WI38 (cell line): ENCODE results near the gene ZMAT3.
"Not testable (repeated sequence)": the region's sequence is repeated elsewhere in the genome, so short reads cannot be mapped to it uniquely, and the experiment has no call there.

Experiments
- H3K4me3 ChIP-seq: 2 replicates; pipeline ENCODE4 v1.5.1; 2011; ENCODE audit warnings: low read depth, mild to moderate bottlenecking, control low read depth, low read length
- TF ChIP-seq, protein P1 (sequence below): IDR thresholded peaks from 2 replicates; pipeline ENCODE4 v1.5.1; 2012; ENCODE audit warnings: low read depth, mild to moderate bottlenecking, control low read depth, low read length

ZMAT3 gene

DNA sequence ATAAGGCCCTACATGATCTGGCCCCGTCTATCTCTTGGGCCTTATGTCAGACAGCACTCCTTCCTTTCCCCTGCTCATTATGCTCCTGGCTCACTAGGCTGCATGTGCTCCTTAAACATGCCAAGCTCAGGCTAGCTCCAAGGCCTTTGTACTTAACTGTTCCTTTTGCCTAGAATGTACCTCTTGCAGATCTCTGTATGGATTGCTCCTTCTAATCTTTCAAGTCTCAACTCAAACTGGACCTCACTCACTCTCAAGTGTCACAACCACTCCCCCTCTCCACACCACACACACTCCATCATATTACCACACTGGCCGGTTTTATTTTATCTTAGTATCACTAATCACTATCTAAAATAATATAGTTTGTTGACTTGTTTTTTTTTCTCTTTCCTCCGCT is 36.4 kb downstream of the ZMAT3 start:
- no peak overlapping the region for H3K4me3 ChIP-seq
- TF ChIP-seq, protein P1, sequence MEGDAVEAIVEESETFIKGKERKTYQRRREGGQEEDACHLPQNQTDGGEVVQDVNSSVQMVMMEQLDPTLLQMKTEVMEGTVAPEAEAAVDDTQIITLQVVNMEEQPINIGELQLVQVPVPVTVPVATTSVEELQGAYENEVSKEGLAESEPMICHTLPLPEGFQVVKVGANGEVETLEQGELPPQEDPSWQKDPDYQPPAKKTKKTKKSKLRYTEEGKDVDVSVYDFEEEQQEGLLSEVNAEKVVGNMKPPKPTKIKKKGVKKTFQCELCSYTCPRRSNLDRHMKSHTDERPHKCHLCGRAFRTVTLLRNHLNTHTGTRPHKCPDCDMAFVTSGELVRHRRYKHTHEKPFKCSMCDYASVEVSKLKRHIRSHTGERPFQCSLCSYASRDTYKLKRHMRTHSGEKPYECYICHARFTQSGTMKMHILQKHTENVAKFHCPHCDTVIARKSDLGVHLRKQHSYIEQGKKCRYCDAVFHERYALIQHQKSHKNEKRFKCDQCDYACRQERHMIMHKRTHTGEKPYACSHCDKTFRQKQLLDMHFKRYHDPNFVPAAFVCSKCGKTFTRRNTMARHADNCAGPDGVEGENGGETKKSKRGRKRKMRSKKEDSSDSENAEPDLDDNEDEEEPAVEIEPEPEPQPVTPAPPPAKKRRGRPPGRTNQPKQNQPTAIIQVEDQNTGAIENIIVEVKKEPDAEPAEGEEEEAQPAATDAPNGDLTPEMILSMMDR: no peak

DNA sequence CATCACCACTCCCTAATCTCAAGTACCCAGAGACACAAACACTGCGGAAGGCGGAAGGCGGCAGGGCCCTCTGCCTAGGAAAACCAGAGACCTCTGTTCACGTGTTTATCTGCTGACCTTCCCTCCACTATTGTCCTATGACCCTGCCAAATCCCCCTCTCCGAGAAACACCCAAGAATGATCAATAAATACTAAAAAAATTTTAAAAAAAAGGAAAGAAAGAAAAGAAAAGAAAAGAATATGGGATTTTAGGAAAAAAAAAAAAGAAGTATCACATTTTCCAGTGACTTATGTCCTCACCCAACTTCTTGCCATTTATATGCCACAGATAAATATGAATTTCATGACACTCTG is 38.3 kb downstream of the ZMAT3 start:
- H3K4me3 ChIP-seq: not testable (repeated sequence)

DNA sequence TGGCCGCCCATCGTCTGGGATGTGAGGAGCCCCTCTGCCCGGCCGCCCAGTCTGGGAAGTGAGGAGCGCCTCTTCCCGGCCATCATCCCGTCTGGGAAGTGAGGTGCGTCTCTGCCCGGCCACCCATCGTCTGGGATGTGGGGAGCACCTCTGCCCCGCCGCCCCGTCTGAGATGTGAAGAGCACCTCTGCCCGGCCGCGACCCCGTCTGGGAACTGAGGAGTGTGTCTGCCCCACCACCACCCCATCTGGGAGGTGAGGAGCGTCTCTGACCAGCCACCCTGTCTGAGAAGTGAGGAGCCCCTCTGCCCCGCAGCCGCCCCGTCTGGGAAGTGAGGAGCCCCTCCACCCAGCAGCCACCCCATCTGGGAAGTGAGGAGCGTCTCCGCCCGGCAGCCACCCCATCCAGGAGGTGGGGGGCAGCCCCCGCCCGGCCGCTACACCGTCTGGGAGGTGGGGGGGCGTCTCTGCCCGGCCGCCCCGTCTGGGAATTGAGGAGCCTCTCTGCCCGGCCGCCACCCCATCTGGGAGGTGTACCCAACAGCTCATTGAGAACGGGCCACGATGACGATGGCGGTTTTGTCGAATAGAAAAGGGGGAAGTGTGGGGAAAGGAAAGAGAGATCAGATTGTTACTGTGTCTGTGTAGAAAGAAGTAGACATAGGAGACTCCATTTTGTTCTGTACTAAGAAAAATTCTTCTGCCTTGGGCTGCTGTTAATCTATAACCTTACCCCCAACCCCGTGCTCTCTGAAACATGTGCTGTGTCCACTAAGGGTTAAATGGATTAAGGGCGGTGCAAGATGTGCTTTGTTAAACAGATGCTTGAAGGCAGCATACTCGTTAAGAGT is 38.9 kb downstream of the ZMAT3 start:
- not testable (repeated sequence) for H3K4me3 ChIP-seq

DNA sequence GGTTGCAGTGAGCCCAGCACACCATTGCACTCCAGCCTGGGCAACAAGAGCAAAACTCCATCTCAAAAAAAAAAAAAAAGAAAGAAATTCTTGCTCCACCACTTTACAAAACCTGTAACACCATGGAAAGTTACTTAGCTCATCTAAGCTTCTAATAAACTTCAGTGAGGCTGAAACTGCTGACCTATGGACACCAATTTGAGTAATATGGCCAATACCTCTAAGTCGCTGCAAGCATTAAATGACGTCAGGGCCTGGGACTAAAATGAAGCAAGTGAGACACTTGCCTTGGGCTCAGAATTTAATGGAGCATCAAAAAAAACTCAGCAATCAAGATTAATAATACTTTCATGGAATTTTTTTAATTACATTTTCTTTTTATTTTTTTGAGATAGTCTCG is 42.5 kb downstream of the ZMAT3 start:
- TF ChIP-seq, protein P1: no peak
- H3K4me3 ChIP-seq: no peak overlapping the region

DNA sequence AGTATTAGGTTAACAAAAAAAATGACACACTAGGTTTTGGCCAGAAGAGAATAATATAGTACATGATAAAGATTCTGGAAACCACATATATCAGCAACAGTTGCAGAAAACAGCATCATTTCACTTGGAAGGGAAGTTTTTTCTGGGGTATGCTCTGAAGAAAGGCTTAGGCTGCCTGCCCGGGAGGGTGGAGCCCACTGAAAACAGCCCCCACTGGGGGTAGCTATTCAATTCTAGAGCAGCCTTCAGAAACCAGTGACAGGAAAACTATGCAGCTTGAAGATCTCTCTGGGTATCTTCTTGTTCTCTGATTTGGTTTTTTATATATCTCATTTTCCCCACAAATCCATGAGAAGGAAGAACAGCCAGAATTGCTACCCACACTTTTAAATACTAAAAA is 43.2 kb downstream of the ZMAT3 start:
- TF ChIP-seq, protein P1: no peak
- H3K4me3 ChIP-seq: no peak overlapping the region

DNA sequence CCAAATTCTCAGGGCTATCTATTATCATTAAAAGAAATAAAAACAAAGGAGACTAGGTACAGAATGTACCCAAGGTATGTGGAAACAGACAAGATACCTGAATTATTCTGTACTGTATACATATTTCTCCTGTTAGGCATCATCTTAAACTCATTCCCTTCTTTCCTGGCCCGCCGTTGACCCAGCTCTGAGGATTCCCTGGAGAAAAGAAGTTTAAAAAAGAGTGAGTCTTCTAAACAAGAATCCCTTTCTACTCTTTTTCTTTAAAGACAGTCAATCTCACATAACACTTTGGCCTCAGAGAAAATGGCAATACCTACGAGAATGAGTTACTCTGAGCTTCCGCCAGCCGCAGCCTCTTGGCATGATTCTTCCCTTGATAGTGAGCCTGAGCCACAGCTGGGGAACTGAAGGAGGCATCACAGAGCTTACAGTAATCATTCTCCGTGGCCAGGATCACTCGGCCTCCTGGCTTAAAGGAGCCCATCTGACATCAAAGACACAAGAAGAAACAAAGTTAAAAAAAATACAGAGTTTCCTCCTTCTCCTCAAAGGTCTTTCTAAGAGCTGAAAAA is 44.2 kb downstream of the ZMAT3 start:
- no peak overlapping the region for H3K4me3 ChIP-seq
- TF ChIP-seq, protein P1: no peak

DNA sequence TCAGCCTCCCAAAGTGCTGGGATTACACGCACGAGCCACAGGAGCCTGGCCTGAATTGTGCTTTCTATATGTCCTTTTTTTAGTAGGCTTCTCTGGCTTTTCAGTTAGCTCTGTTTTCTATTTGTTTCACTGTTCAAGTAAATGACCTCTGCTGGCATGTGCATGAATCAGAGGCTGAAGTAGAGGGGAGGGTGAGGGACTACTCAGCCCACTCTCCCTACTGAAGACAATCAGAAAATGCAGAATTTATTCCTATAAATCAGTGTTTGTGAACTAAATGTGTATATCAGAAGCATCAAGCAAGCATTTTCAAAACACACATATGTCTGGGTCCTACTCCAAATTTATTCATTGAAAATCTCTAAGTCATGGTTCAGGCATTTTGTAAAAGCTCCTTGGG is 45.0 kb downstream of the ZMAT3 start:
- no peak overlapping the region for H3K4me3 ChIP-seq
- TF ChIP-seq, protein P1: no peak

DNA sequence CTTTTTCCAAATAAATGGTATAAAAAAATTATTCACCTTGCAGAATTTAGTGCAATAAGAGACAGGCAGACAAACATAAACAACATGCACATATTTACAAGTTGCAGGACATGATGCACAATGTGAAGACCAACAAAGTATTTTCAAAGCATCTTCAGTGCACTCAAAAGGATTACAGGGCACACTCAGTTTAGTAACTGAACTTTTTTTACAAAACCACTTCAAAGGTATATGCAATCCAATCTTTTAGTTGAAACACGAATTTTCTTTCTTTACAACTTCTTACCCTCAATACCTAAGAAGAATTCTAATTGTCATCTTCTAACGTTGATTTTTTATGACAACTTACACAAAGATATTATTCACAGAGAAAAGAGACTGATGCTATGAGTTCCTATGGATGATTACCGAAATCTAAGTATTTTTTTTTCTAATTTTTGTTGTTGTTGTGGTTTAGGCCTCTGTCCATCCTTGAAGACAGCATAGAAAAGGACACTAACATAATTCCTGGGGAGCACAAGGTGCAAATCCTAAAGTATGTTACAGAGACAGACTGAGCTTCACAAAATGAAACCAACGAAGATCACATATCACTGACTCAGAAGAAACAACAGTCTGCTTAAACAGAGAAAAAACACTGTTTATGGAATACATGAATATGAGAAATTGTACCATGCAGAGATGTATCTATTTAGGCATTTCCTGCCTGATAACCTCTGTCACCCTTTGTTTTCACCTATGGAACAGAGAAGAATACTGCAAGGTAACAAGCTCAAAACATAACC is 50.3 kb downstream of the ZMAT3 start:
- H3K4me3 ChIP-seq: no peak overlapping the region
- TF ChIP-seq, protein P1: no peak
